OCI-LY7 (cell line): Measurements from ENCODE around the gene COL6A2. TPM values are rescaled to one million over a fixed set of nuclear protein-coding genes. Genes with fewer than 3 reads are reported as not detected.

Experiments used
- BruUV-seq: library from RNA; stranded (reverse); fragments of 400-500 nt; replicated peaks from 2 replicates; lab custom pipeline; 2021; lab: Mats Ljungman, UMichigan
- CTCF ChIA-PET: fragments of 300-600 bp; sonication (Branson Sonifier 250); formaldehyde crosslinking; loops from one replicate; lab custom pipeline; 2022; ENCODE audit warnings: antibody characterized with exemption; ENCODE audit not compliant: unreplicated experiment; lab: Charles Lee
- POLR2A ChIA-PET: fragments of 300-600 bp; sonication (Branson Sonifier 250); formaldehyde crosslinking; loops from one replicate; lab custom pipeline; 2022; ENCODE audit warnings: antibody characterized with exemption; lab: Charles Lee
- DNase-seq: peaks from one replicate; pipeline ENCODE4 v3.0.0-alpha.2; 2015; ENCODE audit warnings: low spot score
- H2AFZ ChIP-seq: fragments of 200-600 bp; sonication (generic), shearing (Covaris generic); 2 replicates; pipeline ENCODE4 v1.6.1; 2014; ENCODE audit warnings: mild to moderate bottlenecking, antibody characterized with exemption, low read length, moderate library complexity
- H3K27ac ChIP-seq: fragments of 200-600 bp; sonication (generic); 2 replicates; pipeline ENCODE4 v1.5.1; 2014; ENCODE audit warnings: mixed run types, low read depth, mild to moderate bottlenecking, moderate library complexity, low read length, inconsistent platforms; ENCODE audit not compliant: poor library complexity, severe bottlenecking
- H3K36me3 ChIP-seq: fragments of 200-600 bp; sonication (generic); 2 replicates; pipeline ENCODE4 v1.6.1; 2014; ENCODE audit warnings: mild to moderate bottlenecking, antibody characterized with exemption, low read length, moderate library complexity, mixed read lengths; ENCODE audit not compliant: insufficient read depth
- H3K4me1 ChIP-seq: fragments of 200-600 bp; sonication (generic); 2 replicates; pipeline ENCODE4 v1.5.1; 2014; ENCODE audit warnings: mild to moderate bottlenecking, low read length; ENCODE audit not compliant: insufficient read depth, poor library complexity, severe bottlenecking
- H3K4me2 ChIP-seq: fragments of 200-600 bp; sonication (generic); 2 replicates; pipeline ENCODE4 v1.6.1; 2014; ENCODE audit warnings: mild to moderate bottlenecking, low read length
- H3K4me3 ChIP-seq: fragments of 200-600 bp; sonication (generic); 2 replicates; pipeline ENCODE4 v1.5.1; 2014; ENCODE audit warnings: mild to moderate bottlenecking, low read depth, low read length; ENCODE audit not compliant: poor library complexity, severe bottlenecking
- H3K79me2 ChIP-seq: fragments of 200-600 bp; sonication (generic); 2 replicates; pipeline ENCODE4 v1.6.1; 2016; ENCODE audit warnings: low read depth, mild to moderate bottlenecking, low read length, moderate library complexity, mixed read lengths; ENCODE audit not compliant: insufficient read depth
- H3K9me2 ChIP-seq: fragments of 200-600 bp; sonication (generic); 2 replicates; pipeline ENCODE4 v1.6.1; 2016; ENCODE audit warnings: mild to moderate bottlenecking, low read length, mixed read lengths; ENCODE audit not compliant: insufficient read depth
- H3K9me3 ChIP-seq: fragments of 200-600 bp; sonication (generic); 2 replicates; pipeline ENCODE4 v1.6.1; 2014; ENCODE audit warnings: mild to moderate bottlenecking, mixed run types, low read length, mixed read lengths
- H4K20me1 ChIP-seq: fragments of 200-600 bp; sonication (generic); 2 replicates; pipeline ENCODE4 v1.6.1; 2014; ENCODE audit warnings: mild to moderate bottlenecking, antibody characterized with exemption, low read length, moderate library complexity, mixed read lengths; ENCODE audit not compliant: insufficient read depth
- EZH2phosphoT487 ChIP-seq: fragments of 200-600 bp; sonication (generic); IDR thresholded peaks from 2 replicates; pipeline ENCODE4 v1.6.1; 2018; ENCODE audit warnings: low read depth, borderline replicate concordance, mild to moderate bottlenecking, mixed run types, antibody characterized with exemption, low read length, moderate library complexity, mixed read lengths
- intact Hi-C: fragments of 100-400 bp; cut with micrococcal nuclease; formaldehyde crosslinking; loops from one replicate; pipeline ENCODE4 v1.10.0; 2022; ENCODE audit not compliant: unreplicated experiment
- total RNA-seq, 2 experiments: library from RNA; depleted of rRNA in 1 of 2; stranded (reverse); fragments of >200 nt in 1 of 2; shearing (Covaris generic) in 1 of 2; gene quantifications; 2 replicates each; pipeline ENCODE4 v1.2.3, GENCODE V29; 2014 to 2022
- TF ChIP-seq, protein P1 (sequence below): fragments of 200-600 bp; sonication (generic); conservative IDR thresholded peaks from 2 replicates; pipeline ENCODE4 v1.5.1; 2014; ENCODE audit warnings: mild to moderate bottlenecking, antibody characterized with exemption, low read length, moderate library complexity, mixed read lengths

Gene COL6A2
- total RNA-seq, 2 experiments from 2014 or later: not detected

- no peak overlapping the region for H3K4me3 ChIP-seq
- H3K79me2 ChIP-seq: no peaks in the 10 kb centered on the region
- H3K4me1 ChIP-seq: no peaks in the 10 kb centered on the region
- H4K20me1 ChIP-seq: no peaks in the 10 kb centered on the region
- intact Hi-C loops: no loop called here
- H3K9me3 ChIP-seq: no peaks in the 10 kb centered on the region
- CTCF ChIA-PET: no interaction called here
- BruUV-seq: no TSS peak
- H3K9me2 ChIP-seq: no peaks in the 10 kb centered on the region
- POLR2A ChIA-PET: no interaction called here
- H3K36me3 ChIP-seq: no peaks in the 10 kb centered on the region
- no peak for DNase-seq
- H3K4me2 ChIP-seq: no peak overlapping the region
- no peak overlapping the region for H2AFZ ChIP-seq
- no peak overlapping the region for H3K27ac ChIP-seq
- TF ChIP-seq, protein P1, sequence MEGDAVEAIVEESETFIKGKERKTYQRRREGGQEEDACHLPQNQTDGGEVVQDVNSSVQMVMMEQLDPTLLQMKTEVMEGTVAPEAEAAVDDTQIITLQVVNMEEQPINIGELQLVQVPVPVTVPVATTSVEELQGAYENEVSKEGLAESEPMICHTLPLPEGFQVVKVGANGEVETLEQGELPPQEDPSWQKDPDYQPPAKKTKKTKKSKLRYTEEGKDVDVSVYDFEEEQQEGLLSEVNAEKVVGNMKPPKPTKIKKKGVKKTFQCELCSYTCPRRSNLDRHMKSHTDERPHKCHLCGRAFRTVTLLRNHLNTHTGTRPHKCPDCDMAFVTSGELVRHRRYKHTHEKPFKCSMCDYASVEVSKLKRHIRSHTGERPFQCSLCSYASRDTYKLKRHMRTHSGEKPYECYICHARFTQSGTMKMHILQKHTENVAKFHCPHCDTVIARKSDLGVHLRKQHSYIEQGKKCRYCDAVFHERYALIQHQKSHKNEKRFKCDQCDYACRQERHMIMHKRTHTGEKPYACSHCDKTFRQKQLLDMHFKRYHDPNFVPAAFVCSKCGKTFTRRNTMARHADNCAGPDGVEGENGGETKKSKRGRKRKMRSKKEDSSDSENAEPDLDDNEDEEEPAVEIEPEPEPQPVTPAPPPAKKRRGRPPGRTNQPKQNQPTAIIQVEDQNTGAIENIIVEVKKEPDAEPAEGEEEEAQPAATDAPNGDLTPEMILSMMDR: no peak
- TF ChIP-seq EZH2phosphoT487: no peak
Observed at GRCh38 chr21:46131838-46132651, 34.1 kb downstream of the COL6A2 start.

DNA sequence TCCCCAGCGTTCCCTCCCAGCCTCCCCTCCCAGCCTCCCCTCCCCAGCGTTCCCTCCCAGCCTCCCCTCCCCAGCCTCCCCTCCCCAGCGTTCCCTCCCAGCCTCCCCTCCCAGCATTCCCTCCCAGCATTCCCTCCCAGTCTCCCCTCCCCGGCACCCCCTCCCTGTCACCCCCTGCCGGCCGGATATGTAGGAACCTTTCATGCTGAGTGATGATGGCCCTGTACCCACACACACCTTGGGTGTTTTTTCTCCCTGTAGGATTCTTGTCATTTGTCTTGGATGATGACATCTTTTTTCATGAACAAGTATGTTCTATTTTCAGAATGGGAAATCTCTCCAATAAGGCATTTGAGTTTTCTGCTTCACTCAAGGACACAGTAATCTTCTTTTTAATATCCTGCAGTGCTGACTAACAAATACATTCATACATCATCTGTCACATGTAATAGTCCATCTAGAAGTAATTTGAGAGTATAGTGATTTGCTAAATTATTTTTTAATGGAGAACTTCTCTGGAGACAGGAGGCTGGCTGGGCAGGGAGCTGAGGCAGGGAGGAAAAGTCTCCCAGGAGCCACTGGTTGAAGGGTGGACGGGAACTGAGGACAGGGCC lies 38.0 kb downstream of the COL6A2 start:
- no peak overlapping the region for H3K27ac ChIP-seq
- no peak overlapping the region for H3K4me3 ChIP-seq
- H3K4me1 ChIP-seq: no peaks in the 10 kb centered on the region
- BruUV-seq: no TSS peak
- intact Hi-C loops: no loop called here
- no peaks in the 10 kb centered on the region for H3K36me3 ChIP-seq
- H3K9me2 ChIP-seq: no peaks in the 10 kb centered on the region
- H2AFZ ChIP-seq: no peak overlapping the region
- no peaks in the 10 kb centered on the region for H3K79me2 ChIP-seq
- no peak for DNase-seq
- H4K20me1 ChIP-seq: no peaks in the 10 kb centered on the region
- ChIA-PET CTCF (no interaction called here), POLR2A (no interaction called here)
- TF ChIP-seq EZH2phosphoT487: no peak
- TF ChIP-seq, protein P1: no peak
- H3K9me3 ChIP-seq: no peaks in the 10 kb centered on the region
- H3K4me2 ChIP-seq: no peak overlapping the region
